Measurements from ENCODE around the gene AUP1. TPM values are rescaled to one million over a fixed set of nuclear protein-coding genes. Genes with fewer than 3 reads are reported as not detected.

AUP1 gene
- total RNA-seq, 2 experiments from 2014 or later, result 90.8 to 92.7 TPM

DNA sequence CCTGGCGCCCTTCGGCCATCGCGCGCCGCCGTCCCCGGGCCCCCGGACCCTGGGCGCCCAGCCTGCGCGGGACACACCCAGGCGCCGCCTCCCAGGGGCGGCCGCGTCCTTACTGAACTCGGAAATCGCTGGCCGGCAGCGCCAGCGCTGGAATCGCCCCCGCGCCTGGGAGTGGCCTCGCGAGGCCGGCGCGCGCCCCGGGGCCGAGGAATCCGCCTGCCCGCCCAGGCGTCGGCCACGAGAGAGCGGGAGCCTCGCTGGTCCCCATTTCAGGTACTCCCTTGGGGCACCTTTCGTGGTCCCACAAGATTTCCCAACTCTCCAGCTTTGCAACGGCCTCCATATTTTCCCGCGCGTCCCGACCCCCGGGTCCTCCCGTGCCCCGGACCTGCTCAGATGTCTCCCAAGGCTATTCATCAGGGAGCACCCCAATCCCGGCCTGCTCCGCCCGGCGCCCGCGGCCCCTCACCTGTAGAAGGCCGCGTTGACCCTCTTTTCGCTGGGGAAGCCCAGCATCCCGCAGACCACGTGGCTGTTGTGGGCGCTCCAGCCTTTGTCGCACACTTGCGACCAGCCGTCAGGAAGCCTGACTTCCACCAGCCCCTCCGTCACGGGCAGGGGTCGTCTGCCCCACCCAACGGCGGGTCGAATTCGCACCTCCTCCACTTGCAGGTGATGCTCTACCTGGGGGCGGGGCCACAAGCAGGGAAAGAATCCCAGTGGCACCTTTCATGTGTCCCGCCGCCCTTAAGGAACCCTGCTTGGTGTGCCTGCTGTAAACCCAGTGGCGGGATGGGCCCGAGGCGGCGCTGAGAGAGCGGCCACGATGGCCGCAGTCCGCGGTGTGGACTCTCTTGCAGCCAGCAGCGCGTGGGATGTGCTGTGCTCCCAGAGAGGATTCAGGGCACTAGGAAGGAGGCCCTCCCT, 19.7 kb upstream of the AUP1 start:
- ChIA-PET CTCF (interaction anchor here (1.1 to 1.7 kb wide), 4 partner anchors 10 to 299 kb away, joined by 3 to 5 read pairs (median 4); no protein-coding TSS in a partner anchor), POLR2A (interaction anchor here (0.9 to 1.2 kb wide), 2 partner anchors 16 to 36 kb away, joined by 4 to 5 read pairs; no protein-coding TSS in a partner anchor)
- Mint-ChIP-seq H3K4me3 (peak overlapping the region; percentile 66), H3K36me3 (ENCODE audit: low read depth) (no peaks in the 10 kb centered on the region), H3K27ac (no peak overlapping the region), H3K9me3 (no peaks in the 10 kb centered on the region), H3K4me1 (ENCODE audit: low read depth) (peaks cover 7% of the 10 kb centered on the region), H3K27me3 (peaks cover 52% of the 10 kb centered on the region)
- DNase-seq, result peak; percentile 37
- intact Hi-C loops (cut with micrococcal nuclease), result no loop called here
- TF ChIP-seq, protein P1, sequence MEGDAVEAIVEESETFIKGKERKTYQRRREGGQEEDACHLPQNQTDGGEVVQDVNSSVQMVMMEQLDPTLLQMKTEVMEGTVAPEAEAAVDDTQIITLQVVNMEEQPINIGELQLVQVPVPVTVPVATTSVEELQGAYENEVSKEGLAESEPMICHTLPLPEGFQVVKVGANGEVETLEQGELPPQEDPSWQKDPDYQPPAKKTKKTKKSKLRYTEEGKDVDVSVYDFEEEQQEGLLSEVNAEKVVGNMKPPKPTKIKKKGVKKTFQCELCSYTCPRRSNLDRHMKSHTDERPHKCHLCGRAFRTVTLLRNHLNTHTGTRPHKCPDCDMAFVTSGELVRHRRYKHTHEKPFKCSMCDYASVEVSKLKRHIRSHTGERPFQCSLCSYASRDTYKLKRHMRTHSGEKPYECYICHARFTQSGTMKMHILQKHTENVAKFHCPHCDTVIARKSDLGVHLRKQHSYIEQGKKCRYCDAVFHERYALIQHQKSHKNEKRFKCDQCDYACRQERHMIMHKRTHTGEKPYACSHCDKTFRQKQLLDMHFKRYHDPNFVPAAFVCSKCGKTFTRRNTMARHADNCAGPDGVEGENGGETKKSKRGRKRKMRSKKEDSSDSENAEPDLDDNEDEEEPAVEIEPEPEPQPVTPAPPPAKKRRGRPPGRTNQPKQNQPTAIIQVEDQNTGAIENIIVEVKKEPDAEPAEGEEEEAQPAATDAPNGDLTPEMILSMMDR (IDR thresholded peaks at IDR 0.05), result no peak
- peak; percentile 65 for ATAC-seq

DNA sequence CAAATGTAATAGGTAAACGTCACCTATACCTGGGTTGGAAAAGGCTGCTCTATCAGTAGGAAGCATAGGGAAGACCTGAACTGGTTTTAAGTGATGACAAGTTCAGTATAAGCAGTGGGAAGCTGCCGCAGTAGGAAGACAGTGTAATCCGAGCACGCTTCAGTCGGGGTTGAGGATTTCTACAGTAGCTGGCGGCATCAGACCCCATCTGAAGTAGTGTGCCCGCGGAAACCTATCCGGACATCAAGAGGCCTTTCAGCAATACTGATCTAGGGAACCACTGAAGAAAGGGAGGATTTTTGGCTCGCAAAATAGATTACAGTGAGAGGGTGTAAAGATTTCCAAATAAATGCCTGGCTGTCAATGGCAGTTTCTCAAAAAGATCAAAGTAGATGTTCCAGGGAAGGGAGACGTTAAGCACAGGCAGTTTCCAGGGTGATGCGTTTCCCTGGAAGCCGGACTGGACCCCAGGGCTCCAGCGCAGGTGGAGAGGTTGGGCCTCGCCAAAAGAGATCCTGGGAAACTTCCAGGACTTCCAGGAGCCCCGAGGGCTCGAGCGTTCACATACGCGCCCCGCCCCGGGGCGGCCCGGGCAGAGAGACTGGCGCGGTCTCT, 18.9 kb upstream of the AUP1 start:
- H3K27me3 Mint-ChIP-seq, result peaks cover 52% of the 10 kb centered on the region
- ATAC-seq, result no peak
- no peak overlapping the region for H3K27ac Mint-ChIP-seq
- peaks cover 5% of the 10 kb centered on the region for H3K4me1 Mint-ChIP-seq (ENCODE audit: low read depth)
- intact Hi-C loops (cut with micrococcal nuclease), result no loop called here
- H3K9me3 Mint-ChIP-seq, result no peaks in the 10 kb centered on the region
- ChIA-PET POLR2A (interaction anchor here (1.2 kb wide), 1 partner anchor 37 kb away, joined by 4 read pairs; no protein-coding TSS in a partner anchor), CTCF (interaction anchor here (1.1 kb wide), 1 partner anchor 17 kb away, joined by 4 read pairs; no protein-coding TSS in a partner anchor)
- peak overlapping the region; percentile 59 for H3K4me3 Mint-ChIP-seq
- H3K36me3 Mint-ChIP-seq (ENCODE audit: low read depth), result no peaks in the 10 kb centered on the region
- no peak for DNase-seq
- TF ChIP-seq, protein P1 (IDR thresholded peaks at IDR 0.05), result no peak

DNA sequence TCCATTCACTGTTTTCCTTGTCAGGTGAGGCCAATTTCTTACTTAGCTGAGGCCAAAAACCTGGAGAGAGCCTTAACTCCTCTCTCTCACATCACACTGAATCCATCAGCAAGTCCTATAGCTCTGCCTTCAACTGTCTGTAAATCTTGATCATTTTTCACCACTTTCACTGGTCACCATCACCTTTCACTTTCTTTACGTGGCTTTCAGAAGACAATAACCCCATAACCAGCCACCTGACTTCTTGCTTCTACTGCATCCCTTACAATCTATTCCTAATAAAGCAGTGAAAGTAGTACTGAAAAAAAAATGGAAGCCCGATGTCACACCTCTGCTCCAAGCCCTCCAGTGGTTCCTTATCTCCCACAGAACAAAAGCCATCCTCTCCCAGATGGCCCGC, 16.5 kb upstream of the AUP1 start:
- H3K9me3 Mint-ChIP-seq, result no peaks in the 10 kb centered on the region
- ATAC-seq (no peak), DNase-seq (no peak)
- H3K27ac Mint-ChIP-seq, result no peak overlapping the region
- intact Hi-C loops (cut with micrococcal nuclease), result no loop called here
- ChIA-PET POLR2A (no interaction called here), CTCF (interaction anchor here (1.0 to 3.1 kb wide), 7 partner anchors 13 to 64 kb away, joined by 3 to 21 read pairs (median 7); partner anchors contain the start of genes CCDC142 and TTC31)
- H3K27me3 Mint-ChIP-seq, result peaks cover 44% of the 10 kb centered on the region
- H3K36me3 Mint-ChIP-seq (ENCODE audit: low read depth), result no peaks in the 10 kb centered on the region
- no peaks in the 10 kb centered on the region for H3K4me1 Mint-ChIP-seq (ENCODE audit: low read depth)
- TF ChIP-seq, protein P1 (IDR thresholded peaks at IDR 0.05), result no peak
- H3K4me3 Mint-ChIP-seq, result no peak overlapping the region

DNA sequence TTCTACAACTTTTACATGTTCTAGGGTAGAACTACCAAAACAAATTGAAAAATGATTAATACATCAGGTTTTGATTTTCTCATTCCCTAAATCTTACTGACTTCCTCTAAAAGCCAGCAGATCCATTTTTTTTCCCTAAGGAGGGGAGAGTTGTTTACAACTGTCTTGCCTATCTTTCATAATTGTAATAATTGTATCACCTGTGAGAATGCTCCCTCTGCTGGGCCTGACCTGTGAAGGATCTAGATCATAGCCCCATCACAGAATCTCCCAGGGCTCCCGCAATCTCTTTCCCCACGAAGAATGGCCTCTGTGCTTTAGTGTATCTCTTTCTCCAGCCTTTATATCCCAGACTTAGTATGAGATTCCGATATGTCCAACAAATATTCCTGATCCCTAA, 15.1 kb upstream of the AUP1 start:
- POLR2A ChIA-PET, result no interaction called here
- no peaks in the 10 kb centered on the region for H3K9me3 Mint-ChIP-seq
- no peak overlapping the region for H3K4me3 Mint-ChIP-seq
- H3K4me1 Mint-ChIP-seq (ENCODE audit: low read depth), result no peaks in the 10 kb centered on the region
- H3K36me3 Mint-ChIP-seq (ENCODE audit: low read depth), result no peaks in the 10 kb centered on the region
- CTCF ChIA-PET, result interaction anchor here (0.8 to 3.1 kb wide), 8 partner anchors 8 to 62 kb away, joined by 3 to 21 read pairs (median 7); partner anchors contain the start of genes CCDC142, LOXL3 and TTC31
- DNase-seq, result peak; percentile 47
- no peak overlapping the region for H3K27ac Mint-ChIP-seq
- TF ChIP-seq, protein P1 (IDR thresholded peaks at IDR 0.05), result peak; percentile 44
- intact Hi-C loops (cut with micrococcal nuclease), result no loop called here
- peaks cover 39% of the 10 kb centered on the region for H3K27me3 Mint-ChIP-seq
- ATAC-seq, result no peak

All from activated CD8-positive, alpha-beta T cell treated with anti-CD3 and anti-CD28 coated beads for 36 hours (primary cell).